Colonic mucosa (tissue), 4 donors: ENCODE measurements around the gene SLC16A8. TPM values are rescaled to one million over a fixed set of nuclear protein-coding genes. Genes with fewer than 3 reads are reported as not detected.

ENCODE experiments used
- DNase-seq: peaks from one replicate; pipeline ENCODE4 v3.0.0-alpha.2; 2020
- H3K27ac ChIP-seq: fragments of 200-600 bp; one replicate; pipeline ENCODE4 v1.8.0; 2021
- H3K27me3 ChIP-seq: fragments of 200-600 bp; one replicate; pipeline ENCODE4 v1.8.0; 2021
- H3K36me3 ChIP-seq: fragments of 200-600 bp; one replicate; pipeline ENCODE4 v1.8.0; 2021
- H3K4me1 ChIP-seq: fragments of 200-600 bp; one replicate; pipeline ENCODE4 v1.8.0; 2021; ENCODE audit warnings: mild to moderate bottlenecking
- H3K4me3 ChIP-seq: fragments of 200-600 bp; one replicate; pipeline ENCODE4 v1.8.0; 2021
- H3K9ac ChIP-seq, 2 donors: one replicate each; pipeline ENCODE4 v1.7.0; 2013; ENCODE audit warnings: control low read depth in 2 of 2, low read depth in 2 of 2, low read length in 2 of 2
- H3K9me3 ChIP-seq: fragments of 200-600 bp; one replicate; pipeline ENCODE4 v1.8.0; 2021
- intact Hi-C: fragments of 100-400 bp; cut with DNase I; formaldehyde crosslinking; loops from one replicate; pipeline ENCODE4 v1.14.1; 2022
- total RNA-seq, 2 donors: library from RNA; stranded (reverse); fragmentation: NEBNext Ultra II Directional in 1 of 2; extraction: Animal tissue kit (Norgen Biotek cat#: 25700) in 1 of 2; gene quantifications; one replicate each; pipeline ENCODE4 v1.2.1, GENCODE V29; 2021
- TF ChIP-seq, protein P1 (sequence below): fragments of 200-600 bp; IDR thresholded peaks from one replicate; pipeline ENCODE4 v1.8.0; 2022; ENCODE audit warnings: antibody characterized with exemption, mild to moderate bottlenecking
- donor health status: healthy.
- donor health status: DM: no; HTN: no; CAD: no.
- donor health status: DM: no; HTN: no; CAD: no.

The SLC16A8 gene
- total RNA-seq, 2 donors from 2014 or later: 0.27 TPM; not detected in 1

DNA sequence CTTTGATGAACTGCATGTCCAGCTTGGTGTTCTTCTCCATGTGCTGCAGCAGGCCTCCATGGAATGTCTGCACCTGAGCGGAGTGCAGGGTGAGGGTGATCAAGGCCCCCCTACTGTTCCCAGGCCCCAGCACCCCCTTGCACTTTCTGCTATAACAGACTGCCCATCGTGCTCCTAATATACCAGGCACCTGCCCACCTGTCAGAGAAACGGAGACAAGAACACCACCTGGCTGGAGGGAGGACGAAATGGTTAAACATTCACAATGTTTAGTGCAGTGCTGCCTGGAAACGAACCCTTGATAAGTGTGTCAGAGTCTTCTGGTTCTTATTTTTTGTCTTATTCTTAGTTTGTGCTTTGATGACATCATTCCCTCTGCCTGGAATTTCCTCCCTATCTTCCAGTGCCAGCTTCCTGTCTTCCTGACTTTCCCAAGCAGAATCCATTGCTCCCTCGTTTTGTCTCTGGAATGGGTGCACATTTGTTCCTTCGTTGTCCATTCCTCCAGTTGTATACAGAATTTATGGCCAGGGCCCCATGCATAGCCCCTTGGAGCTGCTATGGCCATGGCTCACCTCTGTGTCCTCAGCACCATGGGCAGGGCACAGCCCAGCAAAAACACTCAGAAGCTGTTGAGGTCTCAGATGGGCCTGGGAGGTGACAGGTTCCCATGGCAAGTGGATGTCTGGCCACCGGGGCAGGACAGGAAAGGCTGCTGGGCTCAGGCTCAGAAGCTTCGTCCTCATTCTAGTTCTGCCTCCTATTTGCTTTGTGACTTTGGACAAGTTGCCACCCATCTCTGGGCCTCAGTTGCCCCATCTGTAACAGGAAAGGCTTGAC lies 14.6 kb upstream of the SLC16A8 start:
- no peaks in the 10 kb centered on the region for H3K27me3 ChIP-seq
- DNase-seq: no peak
- peak overlapping the region in 1 of 2 donors; percentile 20 for H3K9ac ChIP-seq
- H3K36me3 ChIP-seq: no peaks in the 10 kb centered on the region
- TF ChIP-seq, protein P1, sequence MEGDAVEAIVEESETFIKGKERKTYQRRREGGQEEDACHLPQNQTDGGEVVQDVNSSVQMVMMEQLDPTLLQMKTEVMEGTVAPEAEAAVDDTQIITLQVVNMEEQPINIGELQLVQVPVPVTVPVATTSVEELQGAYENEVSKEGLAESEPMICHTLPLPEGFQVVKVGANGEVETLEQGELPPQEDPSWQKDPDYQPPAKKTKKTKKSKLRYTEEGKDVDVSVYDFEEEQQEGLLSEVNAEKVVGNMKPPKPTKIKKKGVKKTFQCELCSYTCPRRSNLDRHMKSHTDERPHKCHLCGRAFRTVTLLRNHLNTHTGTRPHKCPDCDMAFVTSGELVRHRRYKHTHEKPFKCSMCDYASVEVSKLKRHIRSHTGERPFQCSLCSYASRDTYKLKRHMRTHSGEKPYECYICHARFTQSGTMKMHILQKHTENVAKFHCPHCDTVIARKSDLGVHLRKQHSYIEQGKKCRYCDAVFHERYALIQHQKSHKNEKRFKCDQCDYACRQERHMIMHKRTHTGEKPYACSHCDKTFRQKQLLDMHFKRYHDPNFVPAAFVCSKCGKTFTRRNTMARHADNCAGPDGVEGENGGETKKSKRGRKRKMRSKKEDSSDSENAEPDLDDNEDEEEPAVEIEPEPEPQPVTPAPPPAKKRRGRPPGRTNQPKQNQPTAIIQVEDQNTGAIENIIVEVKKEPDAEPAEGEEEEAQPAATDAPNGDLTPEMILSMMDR: no peak
- no peak overlapping the region for H3K27ac ChIP-seq
- no peaks in the 10 kb centered on the region for H3K9me3 ChIP-seq
- intact Hi-C loops: no loop called here
- H3K4me3 ChIP-seq: no peak overlapping the region
- H3K4me1 ChIP-seq: no peaks in the 10 kb centered on the region

DNA sequence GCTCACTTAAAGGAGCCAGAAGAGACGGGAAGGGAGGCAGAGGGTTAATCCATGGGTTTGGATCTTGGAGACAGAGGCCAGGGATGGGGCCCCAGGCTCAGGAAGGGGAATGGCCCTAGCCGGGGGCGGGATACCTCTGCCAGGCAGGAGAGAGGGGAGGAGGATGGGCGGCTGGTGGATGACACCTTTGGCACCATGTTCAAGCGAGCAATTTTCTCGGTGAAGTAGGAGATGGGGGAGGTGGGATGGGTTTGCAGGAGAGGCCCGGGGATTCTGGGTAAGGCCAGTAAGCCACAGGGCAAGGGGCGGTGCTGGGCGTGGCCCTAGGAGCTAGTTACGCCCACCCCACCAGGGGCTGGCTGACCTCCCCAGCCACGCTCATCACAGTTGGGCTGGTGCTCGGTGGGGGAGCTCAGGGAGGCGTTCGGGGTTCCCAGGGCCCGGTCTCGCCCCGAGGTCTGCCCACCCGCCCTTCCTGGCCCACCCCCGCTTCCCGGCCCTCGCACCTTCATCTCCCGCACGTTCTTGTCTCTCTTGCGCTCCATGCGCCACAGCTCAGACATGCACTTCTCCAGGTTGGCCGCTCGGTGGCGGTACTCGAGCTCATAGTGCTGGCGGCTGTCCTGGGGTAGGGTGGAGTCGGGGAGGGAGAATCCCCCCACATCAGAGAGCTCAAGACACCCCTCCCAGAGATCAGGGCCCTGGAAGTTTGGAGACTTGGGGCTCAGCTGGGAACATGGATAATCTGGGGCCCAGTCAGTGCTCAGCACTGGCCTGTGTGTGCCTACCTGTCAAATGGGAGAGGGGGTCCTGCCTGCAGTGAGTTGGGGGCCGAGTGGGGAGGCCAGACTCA lies 13.8 kb upstream of the SLC16A8 start:
- intact Hi-C loops: no loop called here
- no peak for DNase-seq

DNA sequence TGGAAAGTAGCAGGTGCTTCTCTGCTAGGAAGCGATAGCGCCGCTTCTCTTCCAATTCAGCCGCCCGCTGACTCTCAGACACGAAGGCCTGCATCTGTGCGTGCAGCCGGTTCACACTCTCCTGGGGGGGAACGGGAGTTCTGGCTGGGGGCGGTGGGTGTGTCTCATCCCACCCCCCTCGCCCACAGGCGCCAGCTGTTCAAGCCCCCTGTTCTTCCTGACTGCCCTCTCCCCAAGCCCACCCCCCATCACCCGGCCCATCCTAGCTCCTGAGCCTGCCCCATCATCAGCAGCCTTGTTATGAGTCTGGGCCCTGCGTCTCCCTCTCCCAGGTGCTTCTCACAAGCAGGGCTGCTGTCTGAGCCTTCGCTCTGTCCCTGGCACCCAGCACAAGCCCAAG lies 13.1 kb upstream of the SLC16A8 start:
- intact Hi-C loops: no loop called here
- H3K27ac ChIP-seq: no peak overlapping the region
- TF ChIP-seq, protein P1: no peak
- H3K4me3 ChIP-seq: no peak overlapping the region
- H3K4me1 ChIP-seq: no peaks in the 10 kb centered on the region
- DNase-seq: no peak
- no peak overlapping the region for H3K9ac ChIP-seq
- H3K27me3 ChIP-seq: no peaks in the 10 kb centered on the region
- H3K36me3 ChIP-seq: no peaks in the 10 kb centered on the region
- no peaks in the 10 kb centered on the region for H3K9me3 ChIP-seq

More for the DNA sequence above, 13.8 kb upstream of the SLC16A8 start:
- H3K4me1 ChIP-seq: no peaks in the 10 kb centered on the region
- H3K9ac ChIP-seq: no peak overlapping the region
- H3K9me3 ChIP-seq: no peaks in the 10 kb centered on the region
- no peak overlapping the region for H3K27ac ChIP-seq
- TF ChIP-seq, protein P1: no peak
- no peaks in the 10 kb centered on the region for H3K27me3 ChIP-seq
- no peak overlapping the region for H3K4me3 ChIP-seq
- H3K36me3 ChIP-seq: no peaks in the 10 kb centered on the region

DNA sequence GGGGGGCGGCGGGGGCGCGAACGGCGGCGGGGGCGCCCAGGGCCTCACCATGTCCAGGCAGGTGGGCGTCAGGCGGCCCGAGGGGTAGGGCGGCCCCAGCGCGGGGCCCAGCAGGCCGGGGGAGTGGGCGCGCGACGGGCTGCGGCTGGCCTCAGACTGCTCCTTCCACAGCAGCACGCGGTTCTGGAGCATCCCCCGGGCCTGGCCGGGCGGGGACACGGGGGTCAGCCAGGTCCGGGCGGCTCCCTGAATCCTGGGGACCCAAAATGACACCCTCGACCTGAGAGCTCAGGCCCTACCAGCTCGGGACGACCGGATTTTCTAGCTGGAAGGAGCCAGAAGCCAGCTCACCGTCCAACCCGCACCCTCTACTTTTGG lies 5.5 kb upstream of the SLC16A8 start:
- TF ChIP-seq, protein P1: no peak
- Histone ChIP-seq H3K27me3 (no peaks in the 10 kb centered on the region), H3K9ac (no peak overlapping the region), H3K4me1 (no peaks in the 10 kb centered on the region), H3K9me3 (no peaks in the 10 kb centered on the region), H3K36me3 (no peaks in the 10 kb centered on the region), H3K27ac (no peak overlapping the region), H3K4me3 (no peak overlapping the region)
- DNase-seq: no peak
- intact Hi-C loops: no loop called here

DNA sequence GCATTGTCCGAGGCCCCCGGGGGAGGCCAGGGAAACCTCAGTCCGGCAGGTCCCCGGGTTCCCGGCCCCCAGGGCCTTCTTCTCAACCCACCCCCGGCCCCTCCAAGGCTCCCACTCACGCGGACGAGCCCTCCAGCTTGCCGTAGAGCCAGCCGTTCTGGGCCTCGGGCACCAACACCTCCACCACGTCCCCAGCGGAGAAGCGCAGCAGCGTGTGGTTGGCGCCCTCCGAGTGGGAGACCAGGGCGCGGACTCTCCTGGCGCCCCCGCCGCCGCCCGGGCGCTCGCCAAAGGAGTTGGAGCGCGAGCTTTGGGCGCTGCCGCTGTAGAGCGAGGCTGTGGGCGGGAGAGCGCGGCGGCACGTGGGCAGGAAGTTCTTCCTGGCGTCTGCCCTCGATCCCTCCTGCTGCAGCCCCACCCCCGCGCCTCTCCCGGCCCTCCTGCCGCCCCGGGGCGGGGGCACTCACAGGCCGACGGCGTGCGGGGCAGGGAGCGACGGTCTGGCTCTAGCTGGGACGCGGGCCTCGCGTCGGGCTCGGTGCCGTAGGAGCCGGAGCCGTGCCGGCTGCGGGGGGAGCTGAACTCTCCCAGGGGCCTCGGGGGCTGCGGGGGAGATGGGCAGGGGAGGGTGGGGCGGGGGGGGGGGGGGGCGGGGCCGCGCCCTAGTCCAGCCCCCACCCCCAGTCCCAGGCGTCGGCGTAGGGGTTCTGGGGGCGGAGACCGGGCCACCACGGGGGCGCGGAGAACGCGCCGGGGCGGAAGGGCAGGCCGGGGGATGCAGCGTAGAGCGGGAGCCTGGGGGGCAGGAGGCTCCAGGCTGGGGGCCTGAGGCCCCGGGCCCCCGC lies 4.9 kb upstream of the SLC16A8 start:
- H3K36me3 ChIP-seq: no peaks in the 10 kb centered on the region
- H3K27me3 ChIP-seq: no peaks in the 10 kb centered on the region
- no peaks in the 10 kb centered on the region for H3K4me1 ChIP-seq
- no peak overlapping the region for H3K4me3 ChIP-seq
- DNase-seq: no peak
- H3K9ac ChIP-seq: no peak overlapping the region
- intact Hi-C loops: no loop called here
- no peaks in the 10 kb centered on the region for H3K9me3 ChIP-seq
- TF ChIP-seq, protein P1: no peak
- no peak overlapping the region for H3K27ac ChIP-seq
